IMR-90 (cell line): ENCODE results near the gene HIF1AN. TPM values are rescaled to one million over a fixed set of nuclear protein-coding genes. Genes with fewer than 3 reads are reported as not detected.

Source experiments
- ATAC-seq: fragments of 200-7000 bp; cut with Tn5 transposase; 2 replicates; pipeline ENCODE4 v1.9.1; 2020; ENCODE audit warnings: low read depth, mild to moderate bottlenecking, moderate library complexity
- Bru-seq: library from RNA; stranded (reverse); fragments of 400-500 nt; gene quantifications from one replicate; lab custom pipeline; 2021; lab: Mats Ljungman, UMichigan
- BruChase-seq, 2 experiments: library from RNA; stranded (reverse); fragments of 400-500 nt; gene quantifications; one replicate each; lab custom pipeline; 2021; lab: Mats Ljungman, UMichigan
- BruUV-seq: library from RNA; stranded (reverse); fragments of 400-500 nt; replicated peaks from 2 replicates; lab custom pipeline; 2021; lab: Mats Ljungman, UMichigan
- CTCF ChIA-PET: fragments of 300-600 bp; formaldehyde crosslinking; extraction: SDS; loops from one replicate; lab custom pipeline; 2021; ENCODE audit warnings: antibody characterized with exemption; lab: Yijun Ruan, JAX
- POLR2A ChIA-PET: fragments of 300-600 bp; sonication (Branson Sonifier 250); formaldehyde crosslinking; loops from one replicate; lab custom pipeline; 2022; ENCODE audit warnings: antibody characterized with exemption; ENCODE audit not compliant: unreplicated experiment; lab: Charles Lee
- DNase-seq: peaks from one replicate; pipeline ENCODE4 v3.0.0; 2013
- H2AFZ ChIP-seq: replicated peaks from 2 replicates; pipeline ENCODE3; 2013; ENCODE audit warnings: low read length, mild to moderate bottlenecking; ENCODE audit not compliant: poor library complexity
- H2AK5ac ChIP-seq: 2 replicates; pipeline ENCODE4 v1.6.1; 2013; ENCODE audit warnings: low read depth, low read length, inconsistent platforms
- H2AK9ac ChIP-seq: replicated peaks from 2 replicates; pipeline ENCODE3; 2013; ENCODE audit warnings: mild to moderate bottlenecking, low read depth, low read length, moderate library complexity; ENCODE audit not compliant: poor library complexity
- H2BK120ac ChIP-seq: 2 replicates; pipeline ENCODE4 v1.6.1; 2013; ENCODE audit warnings: low read depth, low read length, inconsistent platforms
- H2BK15ac ChIP-seq: 3 replicates; pipeline ENCODE4 v1.6.1; 2013; ENCODE audit warnings: low read depth, low read length, inconsistent platforms
- H2BK20ac ChIP-seq: 2 replicates; pipeline ENCODE4 v1.6.1; 2013; ENCODE audit warnings: low read depth, mild to moderate bottlenecking, inconsistent platforms, low read length, moderate library complexity
- H2BK5ac ChIP-seq: 2 replicates; pipeline ENCODE4 v1.6.1; 2013; ENCODE audit warnings: mild to moderate bottlenecking, low read depth, low read length, inconsistent platforms; ENCODE audit not compliant: poor library complexity, severe bottlenecking
- H3K14ac ChIP-seq: replicated peaks from 2 replicates; pipeline ENCODE4 v1.6.1; 2013; ENCODE audit warnings: low read depth, low read length, inconsistent platforms
- H3K18ac ChIP-seq: 2 replicates; pipeline ENCODE4 v1.6.1; 2013; ENCODE audit warnings: low read depth, low read length, control low read depth
- H3K23ac ChIP-seq: 2 replicates; pipeline ENCODE4 v1.6.1; 2013; ENCODE audit warnings: low read depth, low read length, inconsistent platforms
- H3K27ac ChIP-seq: 2 replicates; pipeline ENCODE4 v1.5.1; 2013; ENCODE audit warnings: mild to moderate bottlenecking, control low read depth, low read length; ENCODE audit not compliant: insufficient read depth
- H3K27me3 ChIP-seq: 2 replicates; pipeline ENCODE4 v1.6.1; 2013; ENCODE audit warnings: low read length; ENCODE audit not compliant: control insufficient read depth, insufficient read depth
- H3K36me3 ChIP-seq: 2 replicates; pipeline ENCODE4 v1.6.1; 2013; ENCODE audit warnings: low read length, mixed read lengths; ENCODE audit not compliant: control insufficient read depth, insufficient read depth
- H3K4ac ChIP-seq: 2 replicates; pipeline ENCODE4 v1.6.1; 2013; ENCODE audit warnings: low read depth, low read length, inconsistent platforms
- H3K4me1 ChIP-seq: 2 replicates; pipeline ENCODE4 v1.6.1; 2013; ENCODE audit warnings: low read length, mixed read lengths; ENCODE audit not compliant: control insufficient read depth, insufficient read depth
- H3K4me2 ChIP-seq: 2 replicates; pipeline ENCODE4 v1.6.1; 2013; ENCODE audit warnings: low read depth, mild to moderate bottlenecking, control low read depth, low read length, moderate library complexity
- H3K4me3 ChIP-seq: 2 replicates; pipeline ENCODE4 v1.5.1; 2013; ENCODE audit warnings: low read depth, mild to moderate bottlenecking, control low read depth, low read length, moderate library complexity; ENCODE audit not compliant: insufficient read depth
- H3K56ac ChIP-seq: 2 replicates; pipeline ENCODE4 v1.6.1; 2013; ENCODE audit warnings: low read length, inconsistent platforms; ENCODE audit not compliant: insufficient read depth; ENCODE audit errors: extremely low read depth
- H3K79me1 ChIP-seq, 2 experiments: 2 replicates each; pipeline ENCODE4 v1.6.1; 2013; ENCODE audit warnings: low read length in 2 of 2, inconsistent platforms in 1 of 2, low read depth in 1 of 2
- H3K9ac ChIP-seq: 2 replicates; pipeline ENCODE4 v1.6.1; 2013; ENCODE audit warnings: low read depth, low read length, control low read depth
- H3K9me1 ChIP-seq: 2 replicates; pipeline ENCODE4 v1.6.1; 2013; ENCODE audit warnings: low read length, inconsistent platforms; ENCODE audit not compliant: insufficient read depth
- H3K9me3 ChIP-seq: 2 replicates; pipeline ENCODE4 v1.6.1; 2013; ENCODE audit warnings: low read length; ENCODE audit not compliant: control insufficient read depth, insufficient read depth
- H4K20me1 ChIP-seq: 2 replicates; pipeline ENCODE4 v1.6.1; 2013; ENCODE audit warnings: low read length, inconsistent platforms; ENCODE audit not compliant: insufficient read depth
- H4K5ac ChIP-seq: 2 replicates; pipeline ENCODE4 v1.6.1; 2013; ENCODE audit warnings: mild to moderate bottlenecking, low read depth, low read length, control low read depth
- H4K8ac ChIP-seq, 2 experiments: 2 replicates each; pipeline ENCODE4 v1.6.1; 2013; ENCODE audit warnings: low read depth in 2 of 2, low read length in 2 of 2, control low read depth in 1 of 2, inconsistent platforms in 1 of 2
- H4K91ac ChIP-seq: 2 replicates; pipeline ENCODE4 v1.6.1; 2013; ENCODE audit warnings: low read depth, low read length, inconsistent platforms; ENCODE audit not compliant: insufficient read depth
- BHLHE40 ChIP-seq: fragments of 150-350 bp; IDR thresholded peaks from 2 replicates; pipeline ENCODE4 v1.6.1; 2016; ENCODE audit warnings: mild to moderate bottlenecking, low read depth, low read length
- CHD1 ChIP-seq: IDR thresholded peaks from 2 replicates; pipeline ENCODE4 v1.6.1; 2012; ENCODE audit warnings: low read depth, low read length, improper control_type of control experiment
- FOS ChIP-seq: fragments of 150-350 bp; IDR thresholded peaks from 2 replicates; pipeline ENCODE4 v1.6.1; 2016; ENCODE audit warnings: low read depth, low read length
- MAFK ChIP-seq: IDR thresholded peaks from 2 replicates; pipeline ENCODE4 v1.6.1; 2012; ENCODE audit warnings: low read depth, low read length, improper control_type of control experiment
- MAZ ChIP-seq: IDR thresholded peaks from 2 replicates; pipeline ENCODE4 v1.6.1; 2012; ENCODE audit warnings: low read depth, mild to moderate bottlenecking, low read length, improper control_type of control experiment, moderate library complexity, borderline replicate concordance
- MXI1 ChIP-seq: IDR thresholded peaks from 2 replicates; pipeline ENCODE4 v1.6.1; 2012; ENCODE audit warnings: low read depth, mild to moderate bottlenecking, low read length, moderate library complexity, borderline replicate concordance
- NFE2L2 ChIP-seq: fragments of 150-350 bp; IDR thresholded peaks from 2 replicates; pipeline ENCODE4 v1.6.1; 2016; ENCODE audit warnings: low read depth, mild to moderate bottlenecking, low read length
- POLR2A ChIP-seq: IDR thresholded peaks from 2 replicates; pipeline ENCODE4 v1.6.1; 2012; ENCODE audit warnings: mild to moderate bottlenecking, low read depth, low read length
- RAD21 ChIP-seq: IDR thresholded peaks from 2 replicates; pipeline ENCODE4 v1.6.1; 2012; ENCODE audit warnings: low read length, improper control_type of control experiment
- RCOR1 ChIP-seq: IDR thresholded peaks from 2 replicates; pipeline ENCODE4 v1.6.1; 2012; ENCODE audit warnings: mild to moderate bottlenecking, low read length, improper control_type of control experiment; ENCODE audit not compliant: insufficient replicate concordance
- SMC3 ChIP-seq: fragments of 150-350 bp; IDR thresholded peaks from 2 replicates; pipeline ENCODE4 v1.6.1; 2016; ENCODE audit warnings: low read depth, mild to moderate bottlenecking, antibody characterized with exemption, low read length, moderate library complexity
- WGBS, 2 experiments: methylation state at CpG; one replicate each; pipeline versions ENCODE4 v1.1.5 to v1.1.7; 2013; ENCODE audit warnings: missing lambda C conversion rate in 2 of 2; ENCODE audit not compliant: insufficient read length in 1 of 2; ENCODE audit errors: extremely low coverage in 2 of 2; 5-methylcytosine and 5-hydroxymethylcytosine counted together
- dilution Hi-C: fragments of 300-500 bp; cut with HindIII; formaldehyde crosslinking; loops from one replicate; pipeline ENCODE4 v1.14.3; 2018; ENCODE audit warnings: low sequenced_read_pairs; ENCODE audit not compliant: unreplicated experiment
- in situ Hi-C: fragments of 300-500 bp; cut with MboI; formaldehyde crosslinking; loops from 3 replicates; pipeline ENCODE4 v1.14.3; 2019; ENCODE audit warnings: low sequenced_read_pairs, inconsistent platforms, mixed read lengths
- intact Hi-C: fragments of 100-400 bp; cut with micrococcal nuclease; formaldehyde crosslinking; loops from 2 replicates; pipeline ENCODE4 v1.10.0; 2022
- long read RNA-seq: library from polyadenylated mRNA; unstranded; transcript quantifications from one replicate; pipeline ENCODE4 v2.0.0, GENCODE V29; 2021; ENCODE audit not compliant: unreplicated experiment
- polyA plus RNA-seq, 3 experiments: library from polyadenylated mRNA; depleted of rRNA; stranded (reverse); fragments of >200 nt; gene quantifications; 2 replicates each; pipeline ENCODE4 v1.2.3, GENCODE V29; 2012; ENCODE audit warnings: low replicate concordance in 1 of 3
- total RNA-seq: library from RNA; depleted of rRNA; stranded (reverse); fragments of >200 nt; gene quantifications from 2 replicates; pipeline ENCODE4 v1.2.3, GENCODE V29; 2012; rRNA removed
- TF ChIP-seq, protein P1 (sequence below): fragments of 150-350 bp; IDR thresholded peaks from 2 replicates; pipeline ENCODE4 v1.6.1; 2017; ENCODE audit warnings: mild to moderate bottlenecking, antibody characterized with exemption, low read length, low read depth
- TF ChIP-seq, protein P2 (sequence below): conservative IDR thresholded peaks from 2 replicates; pipeline ENCODE4 v1.5.1; 2012; ENCODE audit warnings: mild to moderate bottlenecking, low read depth, low read length, improper control_type of control experiment

The HIF1AN gene
- total RNA-seq (10.2 and 10.3 TPM in 2 replicates), polyA plus RNA-seq (2012; rRNA removed) (6.1 and 10.3 TPM in 2 replicates), Bru-seq, nascent RNA (percentile 90 among the genes with signal in this experiment), BruChase-seq, experiment 1, labeled RNA remaining after a 6-hour chase (percentile 97 among the genes with signal in this experiment), BruChase-seq, experiment 2, labeled RNA remaining after a 2-hour chase (percentile 97 among the genes with signal in this experiment)
- polyA plus RNA-seq (2012; cell fraction: cytosol; rRNA removed): 3.8 and 6.9 TPM in 2 replicates
- polyA plus RNA-seq (2012; cell fraction: nucleus; rRNA removed; ENCODE audit: low replicate concordance): 5.0 and 17.2 TPM in 2 replicates
- long read RNA-seq, full-length matches to known transcripts: 139 of 174 reads
- long read RNA-seq, partial matches to known transcripts: 9 of 174 reads
- long read RNA-seq, other reads (novel, unspliced or antisense): 26 of 174 reads

DNA sequence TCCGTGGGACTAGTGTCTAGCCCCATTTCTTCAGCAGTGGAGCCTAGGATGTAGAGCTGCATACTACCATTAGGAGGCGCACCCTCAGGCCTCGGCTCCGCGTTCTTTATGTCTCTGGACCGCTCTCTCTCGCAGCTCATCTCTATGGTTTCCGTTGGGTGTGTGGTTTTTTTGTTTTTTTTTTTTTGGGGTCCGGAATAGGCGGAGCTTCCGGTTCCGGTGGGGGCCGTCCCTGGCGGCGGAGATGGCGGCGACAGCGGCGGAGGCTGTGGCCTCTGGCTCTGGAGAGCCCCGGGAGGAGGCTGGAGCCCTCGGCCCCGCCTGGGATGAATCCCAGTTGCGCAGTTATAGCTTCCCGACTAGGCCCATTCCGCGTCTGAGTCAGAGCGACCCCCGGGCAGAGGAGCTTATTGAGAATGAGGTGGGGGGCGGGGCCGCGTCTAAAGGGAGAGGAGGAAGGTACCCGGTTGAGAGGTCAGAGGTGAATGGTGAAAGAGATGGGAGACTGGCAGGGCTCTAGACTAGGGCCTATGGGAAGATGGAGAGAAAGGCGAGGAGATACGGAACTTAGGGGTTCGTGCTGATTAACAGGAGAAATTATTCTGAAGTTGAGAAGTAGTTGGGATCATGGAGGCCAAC lies at the start of gene HIF1AN:
TSS of gene HIF1AN (plus strand) at position 229 of the 639 bp plus-strand sequence. CDS start at position 245, 16 bp downstream.
- H4K8ac ChIP-seq: peak within 1 kb of the TSS; percentile 52 to 96
- H3K36me3 ChIP-seq: peaks cover 17% of the 10 kb centered on the region
- peak within 1 kb of the TSS; percentile 57; the same call in 1 of the 2 replicates for H3K27ac ChIP-seq
- peak within 1 kb of the TSS; percentile 45 for H2BK120ac ChIP-seq
- H3K56ac ChIP-seq: peak within 1 kb of the TSS; percentile 47; the same call in 1 of the 2 replicates
- CTCF ChIA-PET: interaction anchor here (0.5 to 2.1 kb wide), 9 partner anchors 9 to 342 kb away, joined by 3 to 5 read pairs (median 3); no protein-coding TSS in a partner anchor
- H3K4me2 ChIP-seq: peak within 1 kb of the TSS; percentile 80
- dilution Hi-C loops: no loop called here
- H2AK5ac ChIP-seq: peak within 1 kb of the TSS; percentile 10
- H3K14ac ChIP-seq: peak within 1 kb of the TSS; percentile 87
- 0 out of 2 replicates have a peak, but pooled peaks cover 6% of the 10 kb centered on the region for H4K20me1 ChIP-seq
- POLR2A ChIA-PET: interaction anchor here (0.6 to 0.9 kb wide), 3 partner anchors 9 to 378 kb away, joined by 3 to 10 read pairs (median 6); no protein-coding TSS in a partner anchor
- peak; percentile 95 for DNase-seq
- peak within 1 kb of the TSS; percentile 68 for H3K4me3 ChIP-seq
- H3K4me1 ChIP-seq: peaks cover 1% of the 10 kb centered on the region; the same call in 1 of the 2 replicates
- no peaks in the 10 kb centered on the region for H3K27me3 ChIP-seq
- H2BK5ac ChIP-seq: peak within 1 kb of the TSS; percentile 10
- no peak within 1 kb of the TSS for H2BK15ac ChIP-seq
- intact Hi-C loops: loop anchor here (1.0 kb wide), 2 partner anchors 336 to 342 kb away; no protein-coding TSS in a partner anchor
- peak within 1 kb of the TSS; percentile 47 for H4K5ac ChIP-seq
- WGBS, 2 experiments: 0% methylated on average over 11 of the region's 35 CpGs; no CpG with 5 or more reads in 1 of the 2 experiments
- peak; percentile 100 for ATAC-seq
- peak within 1 kb of the TSS; percentile 7 for H3K18ac ChIP-seq
- in situ Hi-C loops: no loop called here
- 0 out of 2 replicates have a peak within 1 kb of the TSS, but pooled peaks have one; percentile 30 for H2BK20ac ChIP-seq
- no peaks in the 10 kb centered on the region for H3K9me3 ChIP-seq
- peak within 1 kb of the TSS; percentile 58 for H4K91ac ChIP-seq
- H3K9me1 ChIP-seq: 0 out of 2 replicates have a peak, but pooled peaks cover 3% of the 10 kb centered on the region
- peak within 1 kb of the TSS; percentile 67 for H3K9ac ChIP-seq
- peak within 1 kb of the TSS; percentile 93 for H2AFZ ChIP-seq
- H2AK9ac ChIP-seq: peak within 1 kb of the TSS; percentile 32
- peak within 1 kb of the TSS; percentile 59 for H3K4ac ChIP-seq
- peak within 1 kb of the TSS; percentile 32 for H3K23ac ChIP-seq
- BruUV-seq: TSS peak; percentile 82
- peaks cover 23 to 39% of the 10 kb centered on the region in 2 experiments for H3K79me1 ChIP-seq
- TF ChIP-seq RCOR1 (peak; percentile 78), NFE2L2 (no peak), BHLHE40 (no peak), MXI1 (no peak), CHD1 (no peak), MAFK (no peak), FOS (no peak), MAZ (peak; percentile 90; the same call in 1 of the 2 replicates), POLR2A (peak; percentile 82), SMC3 (peak; percentile 31; the same call in 1 of the 2 replicates), RAD21 (peak; percentile 25; the same call in 1 of the 2 replicates)
- TF ChIP-seq, protein P1, sequence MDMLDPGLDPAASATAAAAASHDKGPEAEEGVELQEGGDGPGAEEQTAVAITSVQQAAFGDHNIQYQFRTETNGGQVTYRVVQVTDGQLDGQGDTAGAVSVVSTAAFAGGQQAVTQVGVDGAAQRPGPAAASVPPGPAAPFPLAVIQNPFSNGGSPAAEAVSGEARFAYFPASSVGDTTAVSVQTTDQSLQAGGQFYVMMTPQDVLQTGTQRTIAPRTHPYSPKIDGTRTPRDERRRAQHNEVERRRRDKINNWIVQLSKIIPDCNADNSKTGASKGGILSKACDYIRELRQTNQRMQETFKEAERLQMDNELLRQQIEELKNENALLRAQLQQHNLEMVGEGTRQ: no peak
- TF ChIP-seq, protein P2, sequence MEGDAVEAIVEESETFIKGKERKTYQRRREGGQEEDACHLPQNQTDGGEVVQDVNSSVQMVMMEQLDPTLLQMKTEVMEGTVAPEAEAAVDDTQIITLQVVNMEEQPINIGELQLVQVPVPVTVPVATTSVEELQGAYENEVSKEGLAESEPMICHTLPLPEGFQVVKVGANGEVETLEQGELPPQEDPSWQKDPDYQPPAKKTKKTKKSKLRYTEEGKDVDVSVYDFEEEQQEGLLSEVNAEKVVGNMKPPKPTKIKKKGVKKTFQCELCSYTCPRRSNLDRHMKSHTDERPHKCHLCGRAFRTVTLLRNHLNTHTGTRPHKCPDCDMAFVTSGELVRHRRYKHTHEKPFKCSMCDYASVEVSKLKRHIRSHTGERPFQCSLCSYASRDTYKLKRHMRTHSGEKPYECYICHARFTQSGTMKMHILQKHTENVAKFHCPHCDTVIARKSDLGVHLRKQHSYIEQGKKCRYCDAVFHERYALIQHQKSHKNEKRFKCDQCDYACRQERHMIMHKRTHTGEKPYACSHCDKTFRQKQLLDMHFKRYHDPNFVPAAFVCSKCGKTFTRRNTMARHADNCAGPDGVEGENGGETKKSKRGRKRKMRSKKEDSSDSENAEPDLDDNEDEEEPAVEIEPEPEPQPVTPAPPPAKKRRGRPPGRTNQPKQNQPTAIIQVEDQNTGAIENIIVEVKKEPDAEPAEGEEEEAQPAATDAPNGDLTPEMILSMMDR: peak; percentile 93
